NCI-H748 (cell line): ENCODE data around the gene MZF1.
A peak's percentile ranks its signal among the peaks of the same experiment; 100 is the strongest.

Experiments used
- DNase-seq: peaks from one replicate; lab custom pipeline; 2025; ENCODE audit not compliant: unreplicated experiment; lab: John Stamatoyannopoulos, UW

MZF1 gene

DNA sequence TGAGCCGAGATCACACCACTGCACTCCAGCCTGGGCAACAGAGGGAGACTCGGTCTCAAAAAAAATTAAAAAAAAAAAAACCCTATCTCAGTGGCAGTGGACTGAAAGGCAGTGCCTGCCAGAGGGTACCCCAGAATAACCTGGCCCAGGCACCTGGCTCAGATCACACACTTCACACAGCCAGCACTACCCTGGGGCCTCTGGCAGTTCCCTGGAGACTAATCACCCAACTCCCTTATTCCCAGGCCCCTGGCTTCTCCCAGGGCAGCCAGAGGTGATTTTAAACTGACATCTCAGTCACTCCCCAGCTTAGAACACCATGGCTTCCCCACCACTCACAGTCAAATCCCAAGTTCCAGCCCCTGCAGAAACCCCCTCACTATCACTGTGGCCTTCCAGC lies 57.9 kb downstream of the MZF1 start:
- no peak for DNase-seq

DNA sequence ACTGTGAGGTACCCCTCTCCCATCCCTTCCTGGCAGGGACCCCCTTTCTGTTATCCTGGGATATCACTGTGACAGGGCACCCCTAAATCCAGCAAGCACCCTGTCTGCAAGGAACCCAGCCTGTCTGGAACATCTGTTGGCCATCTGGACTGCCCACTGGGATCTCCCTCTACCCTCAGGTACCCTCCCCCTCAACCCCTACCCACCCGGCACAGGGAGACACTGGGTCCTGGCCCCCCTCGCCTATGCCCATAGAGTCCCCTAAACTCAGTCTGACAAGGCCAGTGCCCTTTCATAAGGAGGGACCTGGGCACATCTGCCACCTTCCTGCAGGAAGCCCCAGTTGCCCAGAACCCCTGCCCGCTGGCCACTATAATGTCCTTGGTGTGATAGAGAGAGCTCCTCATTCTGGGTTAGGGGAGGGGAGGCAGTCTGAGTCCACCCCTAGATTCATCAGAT lies 58.5 kb downstream of the MZF1 start:
- no peak for DNase-seq

DNA sequence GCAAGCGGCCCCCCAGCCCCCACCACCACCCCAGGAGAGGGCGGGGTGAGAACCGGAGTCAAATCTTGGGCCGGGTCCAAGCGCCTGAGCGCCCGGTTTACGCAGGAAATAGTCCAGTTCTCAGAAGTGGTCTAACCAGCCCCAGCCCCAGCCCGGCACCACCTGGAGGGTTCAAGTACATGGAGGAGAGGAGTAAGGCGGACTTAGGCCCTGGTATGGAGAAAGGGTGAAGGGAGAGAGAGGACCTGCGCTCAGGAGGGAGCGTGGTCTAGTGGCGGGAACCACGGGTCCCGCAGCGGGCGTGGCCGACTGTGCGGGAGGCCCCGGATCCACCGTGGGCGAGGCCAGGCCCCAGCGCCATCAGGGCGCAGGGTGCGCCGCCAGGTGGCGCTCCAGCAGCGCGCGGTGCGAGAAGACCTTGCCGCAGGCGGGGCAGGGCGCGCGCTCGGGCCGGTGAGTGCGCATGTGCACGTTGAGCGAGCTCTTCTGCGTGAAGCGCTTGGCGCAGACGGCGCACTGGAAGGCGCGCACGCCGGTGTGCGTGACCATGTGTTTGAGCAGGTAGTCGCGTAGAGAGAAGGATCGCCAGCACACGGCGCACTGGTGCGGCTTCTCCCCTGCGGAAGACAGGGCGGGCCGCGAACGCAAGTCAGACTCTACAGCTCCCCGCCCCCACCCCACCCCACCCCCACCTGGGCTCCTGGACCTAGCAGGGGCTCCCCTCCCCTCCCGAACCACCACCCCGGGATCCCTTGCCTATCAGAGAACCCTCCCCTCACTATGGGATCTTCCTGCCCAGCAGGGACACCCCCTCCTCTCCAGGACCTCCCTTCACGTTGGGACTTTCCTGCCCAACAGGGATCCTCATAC lies 59.2 kb downstream of the MZF1 start:
- DNase-seq: peak; percentile 99

DNA sequence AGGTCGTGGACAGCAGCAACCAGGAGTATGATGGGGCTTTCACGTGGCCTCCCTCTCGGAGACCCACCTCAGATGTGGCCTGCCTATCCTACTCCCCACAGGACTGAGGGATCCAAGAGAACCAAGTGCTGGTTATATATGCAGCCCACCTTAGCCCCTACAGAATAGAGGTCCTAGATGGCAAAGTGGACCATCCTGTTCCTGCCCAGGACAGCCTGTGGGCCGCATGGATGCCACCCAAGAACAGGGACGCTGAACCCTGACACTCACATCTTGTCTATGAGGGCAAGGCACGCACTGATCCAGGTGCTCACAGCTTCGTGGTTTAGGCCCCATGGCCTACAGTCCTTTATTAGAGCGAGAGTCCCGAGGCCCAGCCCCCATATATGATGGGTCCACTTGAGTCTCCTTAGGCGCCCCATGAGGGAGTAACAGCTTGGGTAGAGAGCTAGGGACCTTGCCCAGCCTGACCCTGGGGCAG lies 59.9 kb downstream of the MZF1 start:
- DNase-seq: no peak
